Measurements from ENCODE around the gene GDA. TPM values are rescaled to one million over a fixed set of nuclear protein-coding genes. Genes with fewer than 3 reads are reported as not detected.

GDA gene
- total RNA-seq, 1 donor from 2014 or later: 0.22 TPM

DNA sequence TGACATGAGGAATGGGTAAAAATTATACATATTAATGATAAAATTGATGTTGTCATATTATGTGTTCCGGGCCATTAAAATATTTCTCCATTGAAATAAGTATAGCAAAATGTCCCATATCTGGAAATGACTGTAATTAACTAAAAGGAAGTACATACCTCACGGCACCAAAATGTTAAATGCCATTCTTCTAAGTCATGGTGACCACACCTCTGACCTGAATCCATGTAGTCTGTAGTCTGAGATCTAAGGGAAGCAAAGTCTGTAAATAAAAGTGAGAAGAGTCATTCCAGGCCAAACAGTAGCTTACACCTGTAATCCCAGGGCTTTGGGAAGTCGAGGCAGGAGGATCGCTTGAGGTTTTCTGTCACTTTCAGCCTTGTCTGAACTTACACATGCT is 8.7 kb upstream of the GDA start:
- Mint-ChIP-seq H3K27me3 (ENCODE audit: low read depth) (peaks cover 24% of the 10 kb centered on the region), H3K36me3 (no peaks in the 10 kb centered on the region), H3K4me1 (no peaks in the 10 kb centered on the region), H3K4me3 (no peak overlapping the region), H3K9me3 (no peaks in the 10 kb centered on the region), H3K27ac (no peak overlapping the region)
- DNase-seq (ENCODE audit: low spot score in 2 of 2, unreplicated experiment in 2 of 2): no peak
- TF ChIP-seq, protein P1, sequence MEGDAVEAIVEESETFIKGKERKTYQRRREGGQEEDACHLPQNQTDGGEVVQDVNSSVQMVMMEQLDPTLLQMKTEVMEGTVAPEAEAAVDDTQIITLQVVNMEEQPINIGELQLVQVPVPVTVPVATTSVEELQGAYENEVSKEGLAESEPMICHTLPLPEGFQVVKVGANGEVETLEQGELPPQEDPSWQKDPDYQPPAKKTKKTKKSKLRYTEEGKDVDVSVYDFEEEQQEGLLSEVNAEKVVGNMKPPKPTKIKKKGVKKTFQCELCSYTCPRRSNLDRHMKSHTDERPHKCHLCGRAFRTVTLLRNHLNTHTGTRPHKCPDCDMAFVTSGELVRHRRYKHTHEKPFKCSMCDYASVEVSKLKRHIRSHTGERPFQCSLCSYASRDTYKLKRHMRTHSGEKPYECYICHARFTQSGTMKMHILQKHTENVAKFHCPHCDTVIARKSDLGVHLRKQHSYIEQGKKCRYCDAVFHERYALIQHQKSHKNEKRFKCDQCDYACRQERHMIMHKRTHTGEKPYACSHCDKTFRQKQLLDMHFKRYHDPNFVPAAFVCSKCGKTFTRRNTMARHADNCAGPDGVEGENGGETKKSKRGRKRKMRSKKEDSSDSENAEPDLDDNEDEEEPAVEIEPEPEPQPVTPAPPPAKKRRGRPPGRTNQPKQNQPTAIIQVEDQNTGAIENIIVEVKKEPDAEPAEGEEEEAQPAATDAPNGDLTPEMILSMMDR (IDR thresholded peaks at IDR 0.05; ENCODE audit: unreplicated experiment): no peak

DNA sequence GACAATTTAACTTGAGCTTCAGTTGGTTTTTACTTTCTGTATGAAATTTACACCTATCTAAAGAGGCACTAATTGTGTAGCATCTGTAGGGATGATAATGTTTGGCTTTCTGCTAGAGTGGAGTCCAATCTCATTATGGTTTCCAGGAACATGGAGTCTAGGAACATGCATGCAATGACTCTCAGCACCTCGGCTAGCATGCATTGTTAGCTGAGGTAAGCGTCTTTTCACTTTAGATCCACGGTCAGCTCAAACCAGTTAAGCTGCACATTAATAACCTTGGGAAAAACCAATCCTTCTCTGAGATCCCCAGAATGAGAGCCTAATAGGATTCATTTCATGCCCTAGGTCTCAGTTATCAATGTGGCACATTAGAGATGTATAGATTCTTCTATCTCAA is 7.8 kb upstream of the GDA start:
- Mint-ChIP-seq H3K27me3 (ENCODE audit: low read depth) (peaks cover 32% of the 10 kb centered on the region), H3K27ac (no peak overlapping the region), H3K9me3 (no peaks in the 10 kb centered on the region), H3K4me3 (no peak overlapping the region), H3K4me1 (no peaks in the 10 kb centered on the region), H3K36me3 (no peaks in the 10 kb centered on the region)
- DNase-seq (ENCODE audit: low spot score in 2 of 2, unreplicated experiment in 2 of 2): no peak
- TF ChIP-seq, protein P1 (IDR thresholded peaks at IDR 0.05; ENCODE audit: unreplicated experiment): no peak

DNA sequence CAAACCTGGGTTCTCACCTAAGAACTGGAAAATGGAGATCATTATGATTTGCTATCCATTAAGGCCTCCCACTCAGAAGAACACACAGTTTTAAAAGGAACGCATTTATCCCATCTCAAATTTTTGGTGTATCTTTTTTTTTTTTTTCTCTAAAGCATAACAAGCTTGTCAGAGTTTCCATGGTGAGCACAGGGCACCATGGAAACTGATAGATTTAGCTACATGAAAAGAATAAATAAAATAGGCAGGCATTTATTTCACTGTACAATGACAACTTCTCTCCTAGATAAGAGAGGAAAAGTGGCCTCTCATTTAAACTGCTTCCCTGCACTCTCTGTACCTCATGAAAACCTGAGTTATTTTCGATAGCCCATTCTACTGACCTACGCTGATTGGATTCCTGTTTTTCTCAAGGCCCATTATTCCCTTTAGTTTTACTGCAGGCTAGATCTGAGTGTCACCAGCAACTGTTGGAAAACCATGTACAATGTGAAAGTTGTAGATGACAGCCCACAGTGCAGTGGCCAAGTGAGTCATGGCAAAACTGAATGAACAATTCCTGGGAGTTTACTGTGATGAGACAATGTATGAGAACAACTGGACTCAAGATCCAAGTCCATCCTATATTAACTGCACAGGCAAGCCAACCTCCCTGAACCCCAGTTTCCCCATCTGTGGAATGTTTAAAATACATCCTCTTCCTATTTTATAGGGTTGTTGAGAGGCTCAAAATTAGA is 4.3 kb upstream of the GDA start:
- Mint-ChIP-seq H3K27ac (no peak overlapping the region), H3K4me3 (no peak overlapping the region), H3K36me3 (no peaks in the 10 kb centered on the region), H3K27me3 (ENCODE audit: low read depth) (peaks cover 63% of the 10 kb centered on the region), H3K4me1 (peaks cover 2% of the 10 kb centered on the region), H3K9me3 (no peaks in the 10 kb centered on the region)
- DNase-seq (ENCODE audit: low spot score in 2 of 2, unreplicated experiment in 2 of 2): no peak
- TF ChIP-seq, protein P1 (IDR thresholded peaks at IDR 0.05; ENCODE audit: unreplicated experiment): no peak

DNA sequence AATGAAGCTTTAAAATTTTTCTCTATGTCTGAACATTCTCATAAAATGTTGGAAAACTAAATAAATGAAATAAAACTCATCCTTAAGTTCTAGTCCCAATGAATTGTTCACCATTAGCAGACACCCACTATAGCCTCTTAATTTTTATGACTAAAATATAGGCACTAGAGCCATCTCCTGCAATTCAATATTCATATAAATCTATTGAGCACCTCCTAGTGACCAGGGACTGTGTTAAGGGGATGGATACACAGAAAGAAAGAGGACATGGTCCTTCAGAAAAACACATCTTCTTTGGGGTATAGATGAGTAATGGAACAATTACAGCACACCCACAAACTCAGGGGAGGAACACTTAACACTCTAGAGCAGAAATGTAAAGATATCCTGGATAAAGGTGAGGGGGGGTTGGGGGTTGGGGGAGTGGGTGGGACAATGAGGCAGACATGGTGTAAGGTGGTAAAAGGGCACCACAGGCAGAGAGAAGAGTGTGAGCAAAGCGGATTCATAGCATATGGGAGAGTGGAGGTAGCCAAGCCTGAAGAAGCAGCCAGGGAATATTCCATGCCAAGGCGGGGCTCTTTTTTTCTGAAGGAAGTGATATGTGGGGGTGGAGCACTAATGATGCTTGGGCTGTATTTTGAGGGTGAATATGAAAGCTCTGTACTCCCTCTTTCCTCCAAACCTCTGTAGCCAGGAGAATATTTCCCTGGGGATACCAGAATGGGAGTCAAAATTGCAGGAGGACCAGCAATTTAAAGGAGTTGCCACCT is 3.3 kb upstream of the GDA start:
- Mint-ChIP-seq H3K27ac (no peak overlapping the region), H3K36me3 (no peaks in the 10 kb centered on the region), H3K9me3 (no peaks in the 10 kb centered on the region), H3K4me1 (peaks cover 2% of the 10 kb centered on the region), H3K27me3 (ENCODE audit: low read depth) (peaks cover 68% of the 10 kb centered on the region), H3K4me3 (no peak overlapping the region)
- no peak for DNase-seq (ENCODE audit: low spot score in 2 of 2, unreplicated experiment in 2 of 2)
- TF ChIP-seq, protein P1 (IDR thresholded peaks at IDR 0.05; ENCODE audit: unreplicated experiment): no peak

DNA sequence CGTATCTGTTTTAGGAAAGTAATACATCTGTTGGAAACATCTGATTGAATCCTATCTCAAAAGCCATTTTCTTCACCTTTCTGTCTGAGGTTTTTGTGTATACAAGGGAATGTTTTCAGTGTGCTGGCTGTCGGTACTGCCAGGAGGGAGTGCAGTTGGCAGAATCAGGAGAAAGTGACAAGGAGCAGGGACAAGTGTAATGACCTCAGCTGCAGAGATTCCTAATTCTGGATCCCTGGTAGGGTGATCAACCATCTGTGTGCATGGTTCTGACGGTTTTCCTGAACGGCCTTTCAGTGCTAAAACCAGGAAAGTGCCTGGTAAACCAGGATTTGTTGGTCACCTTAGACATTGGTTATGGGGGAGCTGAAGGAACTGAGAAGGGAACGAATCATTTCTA is 1.6 kb upstream of the GDA start:
- H3K4me3 Mint-ChIP-seq: no peak overlapping the region
- H3K36me3 Mint-ChIP-seq: no peaks in the 10 kb centered on the region
- H3K27ac Mint-ChIP-seq: no peak overlapping the region
- no peak for DNase-seq (ENCODE audit: low spot score in 2 of 2, unreplicated experiment in 2 of 2)
- no peaks in the 10 kb centered on the region for H3K9me3 Mint-ChIP-seq
- peaks cover 75% of the 10 kb centered on the region for H3K27me3 Mint-ChIP-seq (ENCODE audit: low read depth)
- H3K4me1 Mint-ChIP-seq: peaks cover 2% of the 10 kb centered on the region
- TF ChIP-seq, protein P1 (IDR thresholded peaks at IDR 0.05; ENCODE audit: unreplicated experiment): no peak

Data from mesothelial cell of epicardium (in vitro differentiated cells).